K562 (cell line): ENCODE measurements around the gene TCF4. TPM values are rescaled to one million over a fixed set of nuclear protein-coding genes. Genes with fewer than 3 reads are reported as not detected.

Experiments used
- ATAC-seq: fragments of 200-7000 bp; cut with Tn5 transposase; 3 replicates; pipeline ENCODE4 v1.9.1; 2020; ENCODE audit warnings: moderate library complexity
- BruUV-seq: library from RNA; stranded (reverse); fragments of 400-500 nt; replicated peaks from 2 replicates; lab custom pipeline; 2021; lab: Mats Ljungman, UMichigan
- CTCF ChIA-PET: fragments of 300-600 bp; formaldehyde crosslinking; extraction: SDS; loops from one replicate; lab custom pipeline; 2021; ENCODE audit warnings: low intra/inter-chr PET ratio; lab: Yijun Ruan, JAX
- POLR2A ChIA-PET: fragments of 300-600, 350-650 bp; sonication (Branson Sonifier 250); formaldehyde crosslinking; extraction: SDS; loops from one replicate; lab custom pipeline; 2021; ENCODE audit warnings: antibody characterized with exemption, inconsistent platforms; lab: Yijun Ruan, JAX
- DNase-seq, 4 experiments: peaks; one replicate each; pipeline versions ENCODE4 v3.0.0 to v3.0.0-alpha.2; 2011 to 2018; ENCODE audit warnings: low spot score in 3 of 4, mixed read lengths in 3 of 4; ENCODE audit errors: extremely low read depth in 1 of 4
- FAIRE-seq: peaks from 2 replicates; lab custom pipeline; 2011; peaks lifted over from hg19 to GRCh38; lab: Jason Lieb, UNC
- H2AFZ ChIP-seq: 2 replicates; pipeline ENCODE4 v1.6.0; 2011; ENCODE audit warnings: low read depth, low read length, control low read depth, inconsistent platforms
- H3K27ac ChIP-seq: fragments of 200-600 bp; 3 replicates; pipeline ENCODE4 v1.8.0; 2011; ENCODE audit warnings: low read depth, mild to moderate bottlenecking, control low read depth, inconsistent platforms, low read length, moderate library complexity, mixed read lengths; ENCODE audit errors: extremely low read depth
- H3K27me3 ChIP-seq, 2 experiments: fragments of 300-600 bp in 1 of 2; 2 replicates in 1 of 2; 3 replicates in 1 of 2; pipeline versions ENCODE4 v1.6.0 to v1.8.0; 2011; ENCODE audit warnings: inconsistent platforms in 2 of 2, low read length in 2 of 2, mild to moderate bottlenecking in 1 of 2, mixed read lengths in 1 of 2, moderate library complexity in 1 of 2; ENCODE audit not compliant: control insufficient read depth in 2 of 2, insufficient read depth in 2 of 2
- H3K36me3 ChIP-seq: fragments of 300-600 bp; 3 replicates; pipeline ENCODE4 v1.8.0; 2011; ENCODE audit warnings: mild to moderate bottlenecking, low read length, inconsistent platforms; ENCODE audit not compliant: control insufficient read depth, insufficient read depth
- H3K4me1 ChIP-seq, 2 experiments: fragments of 200-600 bp in 1 of 2; replicated peaks in 1 of 2; 2 replicates in 1 of 2; 3 replicates in 1 of 2; pipeline versions ENCODE4 v1.5.1 to v1.8.0; 2011; ENCODE audit warnings: inconsistent platforms in 2 of 2, low read length in 2 of 2, mild to moderate bottlenecking in 1 of 2, mixed read lengths in 1 of 2, moderate library complexity in 1 of 2; ENCODE audit not compliant: control insufficient read depth in 2 of 2, insufficient read depth in 2 of 2
- H3K4me2 ChIP-seq: 2 replicates; pipeline ENCODE4 v1.6.1; 2011; ENCODE audit warnings: low read length, control low read depth, inconsistent platforms, mixed read lengths; ENCODE audit not compliant: insufficient read depth
- H3K4me3 ChIP-seq: fragments of 200-600 bp; sonication (generic), shearing (Covaris generic); 2 replicates; pipeline ENCODE4 v1.5.1; 2016; ENCODE audit warnings: control low read depth, inconsistent platforms
- H3K79me2 ChIP-seq: fragments of 200-600 bp; 3 replicates; pipeline ENCODE4 v1.8.0; 2011; ENCODE audit warnings: low read length, inconsistent platforms; ENCODE audit not compliant: control insufficient read depth, insufficient read depth
- H3K9ac ChIP-seq, 2 experiments: 2 replicates each; pipeline versions ENCODE4 v1.6.0 to v1.6.1; 2011; ENCODE audit warnings: low read depth in 2 of 2, low read length in 2 of 2, control low read depth in 1 of 2, inconsistent platforms in 1 of 2, mild to moderate bottlenecking in 1 of 2, mixed read lengths in 1 of 2; ENCODE audit not compliant: insufficient read depth in 1 of 2
- H3K9me1 ChIP-seq: one replicate; pipeline ENCODE4 v1.6.0; 2011; ENCODE audit warnings: inconsistent platforms, mild to moderate bottlenecking, low read length, moderate library complexity; ENCODE audit not compliant: control insufficient read depth, insufficient read depth
- H3K9me3 ChIP-seq: replicated peaks from 2 replicates; pipeline ENCODE4 v1.5.1; 2011; ENCODE audit warnings: low read depth, low read length, inconsistent platforms; ENCODE audit not compliant: control insufficient read depth, insufficient read depth
- H4K20me1 ChIP-seq: replicated peaks from 2 replicates; pipeline ENCODE4 v1.6.1; 2011; ENCODE audit warnings: low read length, inconsistent platforms, mixed read lengths; ENCODE audit not compliant: control insufficient read depth, insufficient read depth
- BRD4 ChIP-seq: fragments of 200-600 bp; sonication (generic); IDR thresholded peaks from 2 replicates; pipeline ENCODE4 v1.6.1; 2017; ENCODE audit warnings: inconsistent platforms
- DDX20 ChIP-seq: fragments of 450-650 bp; IDR thresholded peaks from 2 replicates; pipeline ENCODE4 v1.6.1; 2016; ENCODE audit warnings: missing genetic modification characterization, low read depth, mild to moderate bottlenecking, missing compliant biosample characterization, moderate library complexity
- DLX4 ChIP-seq: fragments of 250-450 bp; sonication (Bioruptor Pico); IDR thresholded peaks from 2 replicates; pipeline ENCODE4 v1.6.1; 2021; ENCODE audit warnings: mild to moderate bottlenecking
- EGR1 ChIP-seq: fragments of 450-650 bp; conservative IDR thresholded peaks from 2 replicates; pipeline ENCODE4 v1.6.1; 2017; ENCODE audit warnings: mild to moderate bottlenecking
- FIP1L1 ChIP-seq: fragments of 200-400 bp; formaldehyde crosslinking; IDR thresholded peaks from 2 replicates; pipeline ENCODE4 v1.6.1; 2018; ENCODE audit warnings: mild to moderate bottlenecking, low read depth, low read length; ENCODE audit not compliant: poor library complexity, severe bottlenecking
- GABPB1 ChIP-seq: sonication (generic); formaldehyde crosslinking; IDR thresholded peaks from 2 replicates; pipeline ENCODE4 v1.8.0; 2022; ENCODE audit warnings: mild to moderate bottlenecking, missing genetic modification reagents
- HNRNPLL ChIP-seq: fragments of 200-400 bp; formaldehyde crosslinking; IDR thresholded peaks from 2 replicates; pipeline ENCODE4 v1.6.1; 2017; ENCODE audit warnings: low read length, low read depth, mild to moderate bottlenecking; ENCODE audit not compliant: poor library complexity, severe bottlenecking
- MCM5 ChIP-seq: fragments of 450-650 bp; IDR thresholded peaks from 2 replicates; pipeline ENCODE4 v1.6.1; 2016; ENCODE audit warnings: low read depth
- NRF1 ChIP-seq, 2 experiments: fragments of 450-650 bp; IDR thresholded peaks in 1 of 2; conservative IDR thresholded peaks in 1 of 2; 2 replicates each; pipeline ENCODE4 v1.6.1; 2014; ENCODE audit warnings: mild to moderate bottlenecking in 2 of 2
- PCBP2 ChIP-seq: fragments of 200-400 bp; formaldehyde crosslinking; IDR thresholded peaks from 2 replicates; pipeline ENCODE4 v1.6.1; 2018; ENCODE audit warnings: low read length, low read depth, mild to moderate bottlenecking, moderate library complexity; ENCODE audit not compliant: poor library complexity, severe bottlenecking
- PTTG1 ChIP-seq: fragments of 450-650 bp; IDR thresholded peaks from 2 replicates; pipeline ENCODE4 v1.6.1; 2016; ENCODE audit warnings: low read depth, mild to moderate bottlenecking, missing genetic modification characterization, missing compliant biosample characterization
- SRSF1 ChIP-seq: fragments of 200-400 bp; formaldehyde crosslinking; IDR thresholded peaks from 2 replicates; pipeline ENCODE4 v1.6.1; 2017; ENCODE audit warnings: mild to moderate bottlenecking, low read depth, low read length, moderate library complexity
- TAF1 ChIP-seq: IDR thresholded peaks from 2 replicates; pipeline ENCODE4 v1.6.1; 2011; ENCODE audit warnings: mild to moderate bottlenecking, low read length, moderate library complexity; ENCODE audit not compliant: insufficient read depth, control insufficient read depth, severe bottlenecking; ENCODE audit errors: extremely low read depth
- TARDBP ChIP-seq: fragments of 450-650 bp; IDR thresholded peaks from 2 replicates; pipeline ENCODE4 v1.6.1; 2016
- ZNF695 ChIP-seq: fragments of 450-650 bp; formaldehyde crosslinking; IDR thresholded peaks from 2 replicates; pipeline ENCODE4 v1.4.0; 2020; ENCODE audit warnings: mild to moderate bottlenecking, moderate library complexity
- WGBS: fragments of 100-300 bp; shearing (Covaris generic); methylation state at CpG from one replicate; pipeline ENCODE4 v1.1.6; 2016; ENCODE audit warnings: low coverage, mixed read lengths; ENCODE audit not compliant: insufficient coverage; ENCODE audit errors: missing lambda C conversion rate; 5-methylcytosine and 5-hydroxymethylcytosine counted together
- in situ Hi-C: fragments of 300-500 bp; cut with MboI; formaldehyde crosslinking; loops from 4 replicates; pipeline ENCODE4 v1.15.0; 2018; ENCODE audit warnings: inconsistent platforms, mixed read lengths
- intact Hi-C: fragments of 100-400 bp; cut with micrococcal nuclease; formaldehyde crosslinking; loops from 2 replicates; pipeline ENCODE4 v1.14.2; 2022
- polyA plus RNA-seq, 8 experiments: library from polyadenylated mRNA; depleted of rRNA in 4 of 8; stranded (reverse) in 5 of 8; unstranded in 3 of 8; fragments of >200 nt; fragmentation: Nextera tagmentation in 2 of 8; fragmentation: Illumina TruSeq in 1 of 8; extraction: Ambion mirVana in 2 of 8; extraction: Trizol in 1 of 8; gene quantifications; 2 replicates each; pipeline versions ENCODE4 v1.2.1 to v1.2.3, GENCODE V29; 2011 to 2014; ENCODE audit warnings: inconsistent platforms in 1 of 8, missing spikeins in 1 of 8
- total RNA-seq, 7 experiments: library from RNA; depleted of rRNA in 6 of 7; stranded (reverse); fragments of >200 nt in 6 of 7; fragmentation: Illumina TruSeq in 2 of 7; extraction: Trizol in 2 of 7; gene quantifications; 2 replicates each; pipeline versions ENCODE4 v1.2.1 to v1.2.3, GENCODE V29; 2011 to 2021; ENCODE audit warnings: low replicate concordance in 1 of 7

TCF4 gene
- total and polyA plus RNA-seq, 9 of the 15 experiments (the other 6 are each of a cell fraction or from before 2014, with no cell fraction given) = 4.8 to 24.7 (median 15.2) TPM

GRCh38 chr18:55369346-55369745 lies 218.6 kb downstream of the TCF4 start:
- FAIRE-seq (no peak), ATAC-seq (no peak), DNase-seq (no peak)
- TF ChIP-seq PCBP2 = no peak
- no peak for TF ChIP-seq MCM5
- TF ChIP-seq NRF1 (conservative IDR thresholded peaks at IDR 0.05 in 1 of 2, IDR thresholded peaks at IDR 0.05 in 1 of 2) = no peak
- TF ChIP-seq HNRNPLL = no peak
- TF ChIP-seq FIP1L1 = no peak
- no peak for TF ChIP-seq BRD4
- no peak for TF ChIP-seq EGR1
- no peak for TF ChIP-seq DLX4
- TF ChIP-seq ZNF695 = no peak
- TF ChIP-seq TAF1 = no peak
- TF ChIP-seq GABPB1 (CRISPR knock-in tag) = no peak
- no peak for TF ChIP-seq SRSF1
- no peak for TF ChIP-seq PTTG1 (tag)
- no peak for TF ChIP-seq TARDBP
- no peak for TF ChIP-seq DDX20 (tag)
- Histone ChIP-seq H3K36me3 (no peaks in the 10 kb centered on the region), H3K27ac (no peak overlapping the region), H3K4me3 (no peak overlapping the region), H3K9ac (no peak overlapping the region), H3K9me3 (no peaks in the 10 kb centered on the region), H3K27me3 (no peaks in the 10 kb centered on the region), H3K4me1 (no peaks in the 10 kb centered on the region), H3K9me1 (no peaks in the 10 kb centered on the region), H3K4me2 (no peak overlapping the region), H4K20me1 (no peaks in the 10 kb centered on the region), H2AFZ (no peak overlapping the region), H3K79me2 (no peaks in the 10 kb centered on the region)
- no TSS peak for BruUV-seq
- in situ Hi-C loops = no loop called here
- CTCF ChIA-PET = no interaction called here
- intact Hi-C loops = no loop called here
- POLR2A ChIA-PET = no interaction called here
- WGBS = 80% methylated on average over 2 of the region's 2 CpGs
